ENCODE data around the gene HBG2.

DNA sequence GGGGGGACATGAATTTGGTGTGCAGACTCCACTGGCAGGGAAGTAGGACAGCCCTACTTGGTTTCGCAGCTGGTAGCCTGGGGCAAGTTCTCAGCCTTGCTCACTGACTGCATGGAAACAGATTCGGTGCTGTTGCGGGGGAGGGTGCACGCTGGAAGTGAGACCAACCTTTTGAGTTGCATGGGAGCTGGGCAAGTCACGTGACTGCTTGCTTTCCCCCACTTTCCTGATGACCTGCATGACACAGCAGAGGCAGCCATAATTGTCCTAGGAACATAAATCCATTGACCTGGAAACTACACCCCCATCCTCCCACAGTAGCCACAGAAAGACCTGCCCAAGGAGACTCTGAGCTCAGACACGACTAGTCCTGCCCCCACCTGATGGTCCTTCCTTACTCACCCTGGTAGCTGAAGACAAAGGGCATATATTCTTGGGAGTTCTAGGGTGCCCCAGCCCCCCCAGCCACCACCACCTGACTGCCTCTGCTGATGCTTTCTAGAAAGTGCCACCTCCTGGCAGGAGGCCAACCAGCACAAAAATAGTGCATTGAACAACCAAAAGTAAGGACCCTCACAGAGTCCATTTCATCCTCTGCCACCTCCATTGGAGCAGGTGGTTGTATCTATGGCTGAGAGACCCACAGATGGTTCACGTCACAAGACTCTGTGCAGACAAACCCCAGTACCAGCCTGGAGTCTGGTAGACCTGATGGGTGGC lies 4.1 kb upstream of the HBG2 start:
- no peak for TF ChIP-seq NFRKB (IDR thresholded peaks at IDR 0.05)
- no peak for TF ChIP-seq HDGF (IDR thresholded peaks at IDR 0.05; ENCODE audit: borderline replicate concordance)
- TF ChIP-seq FOXM1 (IDR thresholded peaks at IDR 0.05; ENCODE audit: borderline replicate concordance), result no peak
- TF ChIP-seq BHLHE40 (IDR thresholded peaks at IDR 0.05; ENCODE audit: borderline replicate concordance), result no peak
- TF ChIP-seq ELF4 (IDR thresholded peaks at IDR 0.05), result no peak
- TF ChIP-seq SUZ12 (IDR thresholded peaks at IDR 0.05), result no peak
- TF ChIP-seq CTBP1 (IDR thresholded peaks at IDR 0.05; ENCODE audit: borderline replicate concordance), result no peak
- TF ChIP-seq SP1 (IDR thresholded peaks at IDR 0.05), result no peak
- TF ChIP-seq ZNF384 (IDR thresholded peaks at IDR 0.05), result no peak
- TF ChIP-seq ARNT (IDR thresholded peaks at IDR 0.05), result no peak
- no peak for TF ChIP-seq FOXA1 (IDR thresholded peaks at IDR 0.05)
- no peak for TF ChIP-seq TARDBP (IDR thresholded peaks at IDR 0.05)
- no peak for TF ChIP-seq L3MBTL2 (conservative IDR thresholded peaks at IDR 0.05)
- no peak for TF ChIP-seq FOXK2 (IDR thresholded peaks at IDR 0.05)
